Dermis microvascular lymphatic vessel endothelial cell (primary cell): ENCODE data around the gene ZNF638. TPM values are rescaled to one million over a fixed set of nuclear protein-coding genes. Genes with fewer than 3 reads are reported as not detected.
"Not testable (repeated sequence)": the region's sequence is repeated elsewhere in the genome, so short reads cannot be mapped to it uniquely, and the experiment has no call there.

Source experiments
- DNase-seq, 2 donors: peaks; one replicate each; pipeline versions ENCODE4 v3.0.0 to v3.0.0-alpha.2; 2010; ENCODE audit warnings: low read depth in 2 of 2
- total RNA-seq: library from RNA; depleted of rRNA; stranded (reverse); fragments of >200 nt; gene quantifications from 2 replicates; pipeline ENCODE4 v1.2.1, GENCODE V29; 2014

ZNF638 gene
- total RNA-seq, result 75.6 and 77.1 TPM in 2 replicates

- peak; percentile 83 to 93 for DNase-seq
Measured at GRCh38 chr2:71331581-71332434, at the start of gene ZNF638. TSS of gene ZNF638 (plus strand) at chr2:71331782. CDS start at chr2:71348955, 17,173 bp downstream.

GRCh38 chr2:71281950-71282349, 49.6 kb upstream of the ZNF638 start:
- DNase-seq, result no peak

- peak in 1 of 2 donors; percentile 7 for DNase-seq
Measured at GRCh38 chr2:71282493-71282892, 49.1 kb upstream of the ZNF638 start.

- no peak for DNase-seq
Measured at GRCh38 chr2:71283131-71283530, 48.5 kb upstream of the ZNF638 start.

GRCh38 chr2:71285706-71286105, 45.9 kb upstream of the ZNF638 start:
- no peak for DNase-seq

- DNase-seq, result no peak
Measured at GRCh38 chr2:71291398-71291797, 40.2 kb upstream of the ZNF638 start.

GRCh38 chr2:71292159-71292558, 39.4 kb upstream of the ZNF638 start:
- no peak for DNase-seq

GRCh38 chr2:71298914-71299313, 32.7 kb upstream of the ZNF638 start:
- no peak for DNase-seq

- peak; percentile 21 to 37 for DNase-seq
Measured at GRCh38 chr2:71299507-71299906, 32.1 kb upstream of the ZNF638 start.

GRCh38 chr2:71303849-71304248, 27.7 kb upstream of the ZNF638 start:
- DNase-seq, result no peak

GRCh38 chr2:71306762-71307161, 24.8 kb upstream of the ZNF638 start:
- DNase-seq, result no peak

- no peak for DNase-seq
Measured at GRCh38 chr2:71313016-71313766, 18.4 kb upstream of the ZNF638 start.

GRCh38 chr2:71317060-71317459, 14.5 kb upstream of the ZNF638 start:
- no peak for DNase-seq

GRCh38 chr2:71317900-71318299, 13.7 kb upstream of the ZNF638 start:
- DNase-seq, result not testable (repeated sequence)

- DNase-seq, result no peak
Measured at GRCh38 chr2:71323386-71323785, 8.2 kb upstream of the ZNF638 start.

- DNase-seq, result no peak
Measured at GRCh38 chr2:71326968-71327367, 4.6 kb upstream of the ZNF638 start.

- no peak for DNase-seq
Measured at GRCh38 chr2:71327916-71328315, 3.7 kb upstream of the ZNF638 start.

GRCh38 chr2:71330155-71330554, 1.4 kb upstream of the ZNF638 start:
- no peak for DNase-seq

- DNase-seq, result no peak
Measured at GRCh38 chr2:71330585-71331330, 824 bp upstream of the ZNF638 start.

- DNase-seq, result not testable (repeated sequence)
Measured at GRCh38 chr2:71331331-71331580, 326 bp upstream of the ZNF638 start.

- DNase-seq, result no peak
Measured at GRCh38 chr2:71332435-71332796, 834 bp downstream of the ZNF638 start.

GRCh38 chr2:71333619-71334018, 2.0 kb downstream of the ZNF638 start:
- DNase-seq, result peak in 1 of 2 donors; percentile 10
